ENCODE results near the gene SEMA4A. TPM values are rescaled to one million over a fixed set of nuclear protein-coding genes. Genes with fewer than 3 reads are reported as not detected.

The SEMA4A gene
- total and polyA plus RNA-seq, 9 of the 15 experiments (the other 6 are each of a cell fraction or from before 2014, with no cell fraction given) = 0.04 to 1.7 (median 0.45) TPM

DNA sequence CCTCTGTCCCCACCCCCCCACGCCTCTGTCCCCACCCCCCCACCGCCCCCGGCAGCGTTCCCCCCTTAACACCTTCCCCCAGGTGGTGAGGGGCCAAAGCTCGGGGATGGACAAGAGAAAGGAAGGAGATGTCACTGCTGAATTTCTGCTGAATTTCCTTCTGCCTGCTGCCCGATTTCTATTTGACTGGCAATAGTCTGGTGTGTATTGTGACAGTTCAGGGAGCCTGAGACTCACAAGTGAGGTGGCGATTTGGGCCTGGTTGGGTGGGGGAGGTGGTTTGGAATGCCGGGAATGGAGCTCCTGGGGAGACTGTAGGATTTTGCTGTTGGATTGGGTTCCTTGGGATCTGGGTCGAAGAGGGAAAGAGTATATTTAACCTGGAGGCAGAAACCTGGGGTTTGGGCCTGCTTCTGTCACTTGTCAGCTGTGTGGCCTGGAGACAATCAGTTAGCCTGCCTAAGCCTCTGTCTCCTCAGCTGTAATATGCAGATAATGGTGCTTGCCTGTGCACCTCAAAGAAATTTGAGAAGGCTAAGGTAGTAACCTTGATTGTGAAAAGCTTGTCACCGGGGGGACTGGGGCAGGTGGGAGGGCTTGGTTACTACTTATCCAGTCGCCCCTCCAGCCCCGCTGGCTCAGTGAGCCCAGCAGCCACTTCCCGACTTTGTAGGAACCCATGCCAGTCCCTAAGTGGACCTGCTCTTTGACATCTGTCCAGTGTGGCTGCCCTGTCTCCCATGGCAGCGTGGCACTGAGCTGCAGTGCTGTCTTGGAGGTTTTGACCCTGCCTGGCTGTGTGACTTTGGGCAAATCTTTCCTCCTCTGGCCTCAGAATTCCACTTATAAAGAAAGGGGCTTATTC lies 46.5 kb upstream of the SEMA4A start (continued):
- TF ChIP-seq POLR2A (conservative IDR thresholded peaks at IDR 0.05) (no peak), DPF2 (IDR thresholded peaks at IDR 0.05) (peak; percentile 60), CBX3 (IDR thresholded peaks at IDR 0.05; ENCODE audit: borderline replicate concordance in 1 of 2, low read length in 2 of 2) (0 out of 3 replicates have a peak, but pooled peaks of 1 of the 2 experiments have one; percentile 24), CBFA2T2 (conservative IDR thresholded peaks at IDR 0.05) (peak; percentile 72), BDP1 (IDR thresholded peaks at IDR 0.05; ENCODE audit: insufficient read depth, insufficient read length) (no peak), PURB (CRISPR knock-in tag; IDR thresholded peaks at IDR 0.05; ENCODE audit: low read depth) (no peak), BHLHE40 (IDR thresholded peaks at IDR 0.05; ENCODE audit: low read length) (0 out of 2 replicates have a peak, but pooled peaks have one; percentile 26), KLF1 (tag; IDR thresholded peaks at IDR 0.05) (no peak)
- TF ChIP-seq, protein P1, sequence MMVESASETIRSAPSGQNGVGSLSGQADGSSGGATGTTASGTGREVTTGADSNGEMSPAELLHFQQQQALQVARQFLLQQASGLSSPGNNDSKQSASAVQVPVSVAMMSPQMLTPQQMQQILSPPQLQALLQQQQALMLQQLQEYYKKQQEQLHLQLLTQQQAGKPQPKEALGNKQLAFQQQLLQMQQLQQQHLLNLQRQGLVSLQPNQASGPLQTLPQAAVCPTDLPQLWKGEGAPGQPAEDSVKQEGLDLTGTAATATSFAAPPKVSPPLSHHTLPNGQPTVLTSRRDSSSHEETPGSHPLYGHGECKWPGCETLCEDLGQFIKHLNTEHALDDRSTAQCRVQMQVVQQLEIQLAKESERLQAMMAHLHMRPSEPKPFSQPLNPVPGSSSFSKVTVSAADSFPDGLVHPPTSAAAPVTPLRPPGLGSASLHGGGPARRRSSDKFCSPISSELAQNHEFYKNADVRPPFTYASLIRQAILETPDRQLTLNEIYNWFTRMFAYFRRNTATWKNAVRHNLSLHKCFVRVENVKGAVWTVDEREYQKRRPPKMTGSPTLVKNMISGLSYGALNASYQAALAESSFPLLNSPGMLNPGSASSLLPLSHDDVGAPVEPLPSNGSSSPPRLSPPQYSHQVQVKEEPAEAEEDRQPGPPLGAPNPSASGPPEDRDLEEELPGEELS (CRISPR knock-in tag; IDR thresholded peaks at IDR 0.05; ENCODE audit: borderline replicate concordance) = no peak
- TF ChIP-seq, protein P2, sequence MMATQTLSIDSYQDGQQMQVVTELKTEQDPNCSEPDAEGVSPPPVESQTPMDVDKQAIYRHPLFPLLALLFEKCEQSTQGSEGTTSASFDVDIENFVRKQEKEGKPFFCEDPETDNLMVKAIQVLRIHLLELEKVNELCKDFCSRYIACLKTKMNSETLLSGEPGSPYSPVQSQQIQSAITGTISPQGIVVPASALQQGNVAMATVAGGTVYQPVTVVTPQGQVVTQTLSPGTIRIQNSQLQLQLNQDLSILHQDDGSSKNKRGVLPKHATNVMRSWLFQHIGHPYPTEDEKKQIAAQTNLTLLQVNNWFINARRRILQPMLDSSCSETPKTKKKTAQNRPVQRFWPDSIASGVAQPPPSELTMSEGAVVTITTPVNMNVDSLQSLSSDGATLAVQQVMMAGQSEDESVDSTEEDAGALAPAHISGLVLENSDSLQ (IDR thresholded peaks at IDR 0.05) = peak; percentile 67
- TF ChIP-seq, protein P3, sequence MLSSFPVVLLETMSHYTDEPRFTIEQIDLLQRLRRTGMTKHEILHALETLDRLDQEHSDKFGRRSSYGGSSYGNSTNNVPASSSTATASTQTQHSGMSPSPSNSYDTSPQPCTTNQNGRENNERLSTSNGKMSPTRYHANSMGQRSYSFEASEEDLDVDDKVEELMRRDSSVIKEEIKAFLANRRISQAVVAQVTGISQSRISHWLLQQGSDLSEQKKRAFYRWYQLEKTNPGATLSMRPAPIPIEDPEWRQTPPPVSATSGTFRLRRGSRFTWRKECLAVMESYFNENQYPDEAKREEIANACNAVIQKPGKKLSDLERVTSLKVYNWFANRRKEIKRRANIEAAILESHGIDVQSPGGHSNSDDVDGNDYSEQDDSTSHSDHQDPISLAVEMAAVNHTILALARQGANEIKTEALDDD (IDR thresholded peaks at IDR 0.05) = peak; percentile 47; the same call in 1 of the 2 replicates
- TF ChIP-seq, protein P4, sequence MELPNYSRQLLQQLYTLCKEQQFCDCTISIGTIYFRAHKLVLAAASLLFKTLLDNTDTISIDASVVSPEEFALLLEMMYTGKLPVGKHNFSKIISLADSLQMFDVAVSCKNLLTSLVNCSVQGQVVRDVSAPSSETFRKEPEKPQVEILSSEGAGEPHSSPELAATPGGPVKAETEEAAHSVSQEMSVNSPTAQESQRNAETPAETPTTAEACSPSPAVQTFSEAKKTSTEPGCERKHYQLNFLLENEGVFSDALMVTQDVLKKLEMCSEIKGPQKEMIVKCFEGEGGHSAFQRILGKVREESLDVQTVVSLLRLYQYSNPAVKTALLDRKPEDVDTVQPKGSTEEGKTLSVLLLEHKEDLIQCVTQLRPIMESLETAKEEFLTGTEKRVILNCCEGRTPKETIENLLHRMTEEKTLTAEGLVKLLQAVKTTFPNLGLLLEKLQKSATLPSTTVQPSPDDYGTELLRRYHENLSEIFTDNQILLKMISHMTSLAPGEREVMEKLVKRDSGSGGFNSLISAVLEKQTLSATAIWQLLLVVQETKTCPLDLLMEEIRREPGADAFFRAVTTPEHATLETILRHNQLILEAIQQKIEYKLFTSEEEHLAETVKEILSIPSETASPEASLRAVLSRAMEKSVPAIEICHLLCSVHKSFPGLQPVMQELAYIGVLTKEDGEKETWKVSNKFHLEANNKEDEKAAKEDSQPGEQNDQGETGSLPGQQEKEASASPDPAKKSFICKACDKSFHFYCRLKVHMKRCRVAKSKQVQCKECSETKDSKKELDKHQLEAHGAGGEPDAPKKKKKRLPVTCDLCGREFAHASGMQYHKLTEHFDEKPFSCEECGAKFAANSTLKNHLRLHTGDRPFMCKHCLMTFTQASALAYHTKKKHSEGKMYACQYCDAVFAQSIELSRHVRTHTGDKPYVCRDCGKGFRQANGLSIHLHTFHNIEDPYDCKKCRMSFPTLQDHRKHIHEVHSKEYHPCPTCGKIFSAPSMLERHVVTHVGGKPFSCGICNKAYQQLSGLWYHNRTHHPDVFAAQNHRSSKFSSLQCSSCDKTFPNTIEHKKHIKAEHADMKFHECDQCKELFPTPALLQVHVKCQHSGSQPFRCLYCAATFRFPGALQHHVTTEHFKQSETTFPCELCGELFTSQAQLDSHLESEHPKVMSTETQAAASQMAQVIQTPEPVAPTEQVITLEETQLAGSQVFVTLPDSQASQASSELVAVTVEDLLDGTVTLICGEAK (IDR thresholded peaks at IDR 0.05) = peak; percentile 36
- TF ChIP-seq, protein P4 (CRISPR knock-in tag; IDR thresholded peaks at IDR 0.05) = no peak
